Measurements from ENCODE around the gene HES1.

HES1 gene

GRCh38 chr3:194102436-194102835 lies 33.5 kb upstream of the HES1 start:
- no peak for DNase-seq (ENCODE audit: low read depth in 2 of 2)

GRCh38 chr3:194103505-194103904 lies 32.4 kb upstream of the HES1 start:
- DNase-seq (ENCODE audit: low read depth in 2 of 2) = no peak

GRCh38 chr3:194103983-194104751 lies 31.8 kb upstream of the HES1 start:
- DNase-seq (ENCODE audit: low read depth in 2 of 2) = no peak

- no peak for DNase-seq (ENCODE audit: low read depth in 2 of 2)
Observed at GRCh38 chr3:194105292-194105691, 30.7 kb upstream of the HES1 start.

GRCh38 chr3:194107107-194107506 lies 28.8 kb upstream of the HES1 start:
- DNase-seq (ENCODE audit: low read depth in 2 of 2) = peak in 1 of 2 experiments; percentile 14

- no peak for DNase-seq (ENCODE audit: low read depth in 2 of 2)
Observed at GRCh38 chr3:194109192-194109863, 26.6 kb upstream of the HES1 start.

- DNase-seq (ENCODE audit: low read depth in 2 of 2) = no peak
Observed at GRCh38 chr3:194110483-194110882, 25.5 kb upstream of the HES1 start.

- DNase-seq (ENCODE audit: low read depth in 2 of 2) = no peak
Observed at GRCh38 chr3:194111336-194111735, 24.6 kb upstream of the HES1 start.

GRCh38 chr3:194112120-194113106 lies 23.5 kb upstream of the HES1 start:
- no peak for DNase-seq (ENCODE audit: low read depth in 2 of 2)

- no peak for DNase-seq (ENCODE audit: low read depth in 2 of 2)
Observed at GRCh38 chr3:194114123-194114522, 21.8 kb upstream of the HES1 start.

GRCh38 chr3:194117104-194117845 lies 18.7 kb upstream of the HES1 start:
- no peak for DNase-seq (ENCODE audit: low read depth in 2 of 2)

GRCh38 chr3:194118920-194119319 lies 17.0 kb upstream of the HES1 start:
- DNase-seq (ENCODE audit: low read depth in 2 of 2) = no peak

GRCh38 chr3:194119831-194120590 lies 15.9 kb upstream of the HES1 start:
- no peak for DNase-seq (ENCODE audit: low read depth in 2 of 2)

- DNase-seq (ENCODE audit: low read depth in 2 of 2) = no peak
Observed at GRCh38 chr3:194120789-194121770, 14.9 kb upstream of the HES1 start.

GRCh38 chr3:194121891-194122631 lies 13.9 kb upstream of the HES1 start:
- no peak for DNase-seq (ENCODE audit: low read depth in 2 of 2)

- no peak for DNase-seq (ENCODE audit: low read depth in 2 of 2)
Observed at GRCh38 chr3:194123726-194124125, 12.2 kb upstream of the HES1 start.

- DNase-seq (ENCODE audit: low read depth in 2 of 2) = no peak
Observed at GRCh38 chr3:194124193-194124592, 11.8 kb upstream of the HES1 start.

GRCh38 chr3:194125442-194125841 lies 10.5 kb upstream of the HES1 start:
- no peak for DNase-seq (ENCODE audit: low read depth in 2 of 2)

- no peak for DNase-seq (ENCODE audit: low read depth in 2 of 2)
Observed at GRCh38 chr3:194126790-194127189, 9.2 kb upstream of the HES1 start.

All from stimulated activated CD4-positive, alpha-beta T cell treated with anti-CD3 and anti-CD28 coated beads, Interleukin-12 subunit alpha, Interleukin-12 subunit beta, amount 100 ng/mL, for 24 hours (primary cell).